Muscle of back (tissue), 11 donors: ENCODE results near the gene ZNF57. TPM values are rescaled to one million over a fixed set of nuclear protein-coding genes. Genes with fewer than 3 reads are reported as not detected.
"Not testable (repeated sequence)": the region's sequence is repeated elsewhere in the genome, so short reads cannot be mapped to it uniquely, and the experiment has no call there.

Source experiments
- DNase-seq, 3 donors: peaks; one replicate each; pipeline versions ENCODE4 v3.0.0 to v3.0.0-alpha.2; 2013
- polyA plus RNA-seq, 10 donors: library from polyadenylated mRNA; unstranded; fragments of 120-200 nt; gene quantifications; one replicate each; pipeline ENCODE4 v1.2.1, GENCODE V29; 2013; ENCODE audit not compliant: insufficient read length in 10 of 10

ZNF57 gene
- polyA plus RNA-seq, 10 donors = 2.2 to 4.9 (median 3.0) TPM

GRCh38 chr19:2950286-2951124 is 49.8 kb downstream of the ZNF57 start:
- peak; percentile 99 for DNase-seq

- DNase-seq = no peak
Measured at GRCh38 chr19:2952953-2953481, 52.3 kb downstream of the ZNF57 start.

DNA sequence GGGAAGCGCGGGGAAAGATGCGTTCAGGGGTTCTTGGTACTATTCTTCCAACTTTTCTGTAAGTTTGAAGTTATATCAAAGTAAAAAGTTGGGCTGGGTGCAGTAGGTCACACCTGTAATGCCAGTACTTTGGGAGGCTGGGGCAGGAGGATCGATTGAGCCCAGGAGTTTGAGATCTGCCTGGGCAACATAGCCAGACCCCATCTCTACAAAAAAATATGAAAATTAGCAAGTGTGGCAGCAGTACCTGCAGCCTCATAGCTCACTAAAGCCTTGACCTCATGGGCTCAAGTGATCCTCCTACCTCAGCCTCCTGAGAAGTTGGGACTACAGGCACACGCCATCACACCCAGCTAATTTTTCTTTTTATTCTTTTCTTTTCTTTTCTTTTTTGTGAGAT is 56.4 kb downstream of the ZNF57 start:
- DNase-seq = no peak

- DNase-seq = no peak
Measured at GRCh38 chr19:2960120-2960519, 59.4 kb downstream of the ZNF57 start.

DNA sequence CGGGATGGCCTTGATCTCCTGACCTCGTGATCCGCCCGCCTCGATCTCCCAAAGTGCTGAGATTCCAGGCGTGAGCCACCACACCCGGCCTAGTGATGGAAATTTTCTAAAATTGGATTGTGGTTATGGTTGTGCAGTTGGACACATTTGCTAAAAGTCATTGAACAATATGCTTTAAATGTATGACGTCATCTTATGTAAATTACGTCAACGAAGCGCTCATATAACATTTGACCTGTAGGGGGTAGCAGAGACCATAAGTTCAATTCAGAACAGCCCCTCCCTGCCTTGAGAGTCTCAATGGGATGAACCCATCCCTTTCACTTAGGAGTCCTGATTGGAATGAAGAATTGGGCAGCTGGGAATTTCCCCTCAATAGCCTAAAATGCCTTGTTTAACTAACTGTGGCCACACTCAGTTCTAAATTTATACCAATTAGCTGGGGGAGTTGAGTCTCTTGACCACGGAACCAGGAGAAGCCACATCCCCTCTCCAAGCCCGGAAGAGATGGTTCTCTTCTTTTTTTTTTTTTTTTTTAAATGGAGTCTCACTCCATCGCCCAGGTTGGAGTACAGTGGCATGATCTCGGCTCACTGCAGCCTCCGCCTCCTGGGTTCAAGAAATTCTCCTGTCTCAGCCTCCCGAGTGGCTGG is 61.4 kb downstream of the ZNF57 start:
- DNase-seq = peak; percentile 77 to 93 (median 86)

DNA sequence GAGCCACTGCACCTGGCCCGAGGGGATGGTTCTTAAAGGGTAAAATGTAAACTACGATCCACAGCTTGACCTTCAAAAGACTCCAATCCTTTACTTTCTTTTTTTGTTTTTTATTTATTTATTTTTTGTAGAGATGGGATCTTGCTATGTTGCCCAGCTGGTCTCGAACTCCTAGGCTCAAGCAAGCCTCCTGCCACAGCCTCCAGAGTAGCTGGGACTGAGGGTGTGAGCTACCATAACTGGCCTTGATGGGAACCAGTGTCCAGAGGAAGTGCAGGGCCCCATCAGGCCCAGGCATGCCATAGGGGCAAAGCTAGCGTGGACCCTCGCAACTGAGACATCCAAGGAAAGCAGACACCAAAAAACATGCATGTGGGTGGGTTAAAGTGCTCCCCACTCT is 62.4 kb downstream of the ZNF57 start:
- no peak for DNase-seq

DNA sequence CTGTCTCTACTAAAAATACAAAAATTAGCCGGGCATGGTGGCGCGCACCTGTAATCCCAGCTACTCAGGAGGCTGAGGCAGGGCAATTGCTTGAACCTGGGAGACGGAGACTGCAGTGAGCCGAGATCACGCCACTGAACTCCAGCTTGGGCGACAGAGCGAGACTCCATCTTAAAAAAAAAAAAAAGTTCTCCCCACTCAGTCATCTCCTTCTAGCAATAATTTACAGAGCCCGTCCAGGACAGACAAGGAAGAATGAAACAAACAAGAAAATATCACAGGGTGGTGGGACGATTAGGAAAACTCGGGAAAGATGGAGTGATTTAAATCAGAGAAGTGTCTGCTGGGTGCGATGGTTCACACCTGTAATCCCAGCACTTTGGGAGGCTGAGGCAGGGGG is 62.9 kb downstream of the ZNF57 start:
- DNase-seq = not testable (repeated sequence)

DNA sequence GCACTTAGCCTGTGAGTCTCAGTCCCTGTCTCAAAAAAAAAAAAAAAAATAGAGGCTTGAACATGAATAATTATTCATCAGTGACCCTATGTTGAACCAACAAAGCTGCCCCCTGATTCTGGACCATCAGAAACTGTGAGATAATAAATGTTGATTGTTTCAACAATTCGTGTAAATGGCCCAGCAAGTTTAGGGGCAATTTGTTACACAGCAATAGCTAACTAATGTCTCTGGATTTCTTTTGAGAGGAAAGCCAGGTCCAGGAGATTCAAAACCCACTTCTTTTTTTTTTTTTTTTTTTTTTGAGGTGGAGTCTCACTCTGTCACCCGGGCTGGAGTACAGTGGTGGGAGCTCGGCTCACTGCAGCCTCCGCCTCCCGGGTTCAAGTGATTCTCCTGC is 64.1 kb downstream of the ZNF57 start:
- no peak for DNase-seq

DNA sequence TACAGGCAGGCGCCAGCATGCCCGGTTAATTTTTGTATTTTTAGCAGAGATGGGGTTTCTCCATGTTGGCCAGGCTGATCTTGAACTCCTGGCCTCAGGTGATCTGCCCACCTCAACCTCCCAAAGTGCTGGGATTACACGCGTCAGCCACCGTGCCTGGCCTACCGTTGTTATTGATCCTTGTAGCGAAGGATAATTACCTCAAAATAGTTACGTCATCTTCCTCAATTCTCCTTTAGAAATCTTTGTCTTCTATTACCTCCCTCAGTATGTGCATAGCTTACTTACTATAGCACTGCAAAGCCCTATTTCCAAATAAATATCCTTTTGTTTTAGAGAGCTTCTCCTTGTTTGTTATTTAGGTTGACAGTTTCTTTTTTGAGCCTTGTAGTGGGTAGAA is 67.2 kb downstream of the ZNF57 start:
- no peak for DNase-seq

Other genes with a start within 250 kb of the ZNF57 start
- gene GNG7, start 198.2 kb upstream of the ZNF57 start, polyA plus RNA-seq = 1 to 10 TPM; 1.6 to 3.6 (median 2.3) TPM
- 1 to 10 TPM; 1.2 to 5.2 (median 2.0) TPM for gene DIRAS1, start 179.6 kb upstream of the ZNF57 start, polyA plus RNA-seq
- gene SLC39A3, start 160.9 kb upstream of the ZNF57 start, polyA plus RNA-seq = 10 to 100 TPM; 10.9 to 18.5 (median 14.3) TPM
- gene SGTA, start 117.7 kb upstream of the ZNF57 start, polyA plus RNA-seq = 10 to 100 TPM; 67.0 to 89.5 (median 79.3) TPM
- gene THOP1, start 115.4 kb upstream of the ZNF57 start, polyA plus RNA-seq = 10 to 100 TPM; 34.6 to 54.8 (median 42.9) TPM
- 1 to 10 TPM; 4.5 to 7.7 (median 5.3) TPM for gene ZNF554, start 81.1 kb upstream of the ZNF57 start, polyA plus RNA-seq
- 10 to 100 TPM; 11.0 to 20.9 (median 13.1) TPM for gene ZNF555, start 59.5 kb upstream of the ZNF57 start, polyA plus RNA-seq
- gene ZNF556, start 33.6 kb upstream of the ZNF57 start, polyA plus RNA-seq = 10 to 100 TPM; 21.6 to 50.3 (median 35.9) TPM
- 1 to 10 TPM; 3.6 to 8.9 (median 5.0) TPM for gene ZNF77, start 44.0 kb downstream of the ZNF57 start, polyA plus RNA-seq
- under 1 TPM; 0.30 to 0.91 (median 0.55) TPM for gene TLE6, start 76.6 kb downstream of the ZNF57 start, polyA plus RNA-seq
- 10 to 100 TPM; 22.1 to 34.1 (median 26.1) TPM for gene TLE2, start 128.4 kb downstream of the ZNF57 start, polyA plus RNA-seq
- 100 to 1,000 TPM; 595 to 763 (median 675) TPM for gene TLE5, start 161.6 kb downstream of the ZNF57 start, polyA plus RNA-seq
- gene GNA11, start 193.4 kb downstream of the ZNF57 start, polyA plus RNA-seq = 10 to 100 TPM; 47.1 to 69.0 (median 58.5) TPM
- 1 to 10 TPM; 1.4 to 3.3 (median 1.8) TPM for gene GNA15, start 235.1 kb downstream of the ZNF57 start, polyA plus RNA-seq